ENCODE data around the gene WDR33. TPM values are rescaled to one million over a fixed set of nuclear protein-coding genes. Genes with fewer than 3 reads are reported as not detected.

The WDR33 gene
- total RNA-seq, 2 donors from 2014 or later = 16.1 to 16.8 TPM

- Histone ChIP-seq H3K4me1 (peaks cover 0 to 48% of the 10 kb centered on the region in 2 donors), H3K4me3 (no peak overlapping the region), H3K27me3 (no peaks in the 10 kb centered on the region), H3K9me3 (no peaks in the 10 kb centered on the region), H3K27ac (peak overlapping the region in 1 of 2 donors; percentile 30), H3K36me3 (no peaks in the 10 kb centered on the region)
- DNase-seq (ENCODE audit: low spot score) = peak; percentile 56
- no peak for TF ChIP-seq CTCF (IDR thresholded peaks at IDR 0.05)
Measured at GRCh38 chr2:127683757-127684156, 127.2 kb downstream of the WDR33 start.

- no peaks in the 10 kb centered on the region for H3K36me3 ChIP-seq
- no peaks in the 10 kb centered on the region for H3K9me3 ChIP-seq
- H3K4me1 ChIP-seq = peaks cover 0 to 48% of the 10 kb centered on the region in 2 donors
- TF ChIP-seq CTCF (IDR thresholded peaks at IDR 0.05) = no peak
- no peak overlapping the region for H3K27ac ChIP-seq
- peak; percentile 59 for DNase-seq (ENCODE audit: low spot score)
- H3K27me3 ChIP-seq = no peaks in the 10 kb centered on the region
- H3K4me3 ChIP-seq = no peak overlapping the region
Measured at GRCh38 chr2:127683056-127683455, 127.9 kb downstream of the WDR33 start.

GRCh38 chr2:127681976-127682857, 128.8 kb downstream of the WDR33 start:
- H3K4me1 ChIP-seq = peaks cover 0 to 52% of the 10 kb centered on the region in 2 donors
- no peaks in the 10 kb centered on the region for H3K36me3 ChIP-seq
- H3K4me3 ChIP-seq = peak overlapping the region in 1 of 2 donors; percentile 45
- DNase-seq (ENCODE audit: low spot score) = peak; percentile 50
- TF ChIP-seq CTCF (IDR thresholded peaks at IDR 0.05) = no peak
- H3K27me3 ChIP-seq = no peaks in the 10 kb centered on the region
- H3K27ac ChIP-seq = no peak overlapping the region
- no peaks in the 10 kb centered on the region for H3K9me3 ChIP-seq

- peak overlapping the region; percentile 29 to 45 for H3K4me3 ChIP-seq
- DNase-seq (ENCODE audit: low spot score) = peak; percentile 66
- no peaks in the 10 kb centered on the region for H3K36me3 ChIP-seq
- H3K9me3 ChIP-seq = no peaks in the 10 kb centered on the region
- H3K27ac ChIP-seq = peak overlapping the region; percentile 31 to 47
- peaks cover 0 to 61% of the 10 kb centered on the region in 2 donors for H3K4me1 ChIP-seq
- no peaks in the 10 kb centered on the region for H3K27me3 ChIP-seq
- TF ChIP-seq CTCF (IDR thresholded peaks at IDR 0.05) = no peak
Measured at GRCh38 chr2:127681288-127681804, 129.6 kb downstream of the WDR33 start.

GRCh38 chr2:127680706-127681287, 130.2 kb downstream of the WDR33 start:
- Histone ChIP-seq H3K27ac (peak overlapping the region; percentile 31 to 47), H3K4me3 (peak overlapping the region; percentile 29 to 45), H3K36me3 (no peaks in the 10 kb centered on the region), H3K9me3 (no peaks in the 10 kb centered on the region), H3K27me3 (no peaks in the 10 kb centered on the region), H3K4me1 (peaks cover 0 to 61% of the 10 kb centered on the region in 2 donors)
- peak; percentile 50 for DNase-seq (ENCODE audit: low spot score)
- TF ChIP-seq CTCF (IDR thresholded peaks at IDR 0.05) = no peak

All from right atrium auricular region (tissue), 2 donors.